ENCODE results near the gene LZTR1. TPM values are rescaled to one million over a fixed set of nuclear protein-coding genes. Genes with fewer than 3 reads are reported as not detected.

Gene LZTR1
- total and polyA plus RNA-seq, 3 experiments from 2014 or later: 17.1 to 78.7 (median 75.0) TPM

GRCh38 chr22:20957683-20958431 is 24.2 kb upstream of the LZTR1 start:
- peaks cover 10% of the 10 kb centered on the region for H3K27me3 ChIP-seq (ENCODE audit: insufficient read depth, low read length, poor library complexity, severe bottlenecking)
- CTCF ChIA-PET: interaction anchor here (0.8 kb wide), 1 partner anchor 10 kb away, joined by 3 read pairs; no protein-coding TSS in a partner anchor
- no peak for DNase-seq
- no peaks in the 10 kb centered on the region for H3K36me3 ChIP-seq (ENCODE audit: insufficient read depth, low read length)
- H3K27ac Mint-ChIP-seq: peak overlapping the region in 1 of 8 donors; percentile 51
- H3K4me1 ChIP-seq (ENCODE audit: insufficient read depth, low read length): peaks cover 16% of the 10 kb centered on the region
- no peak overlapping the region for H3K27ac ChIP-seq (ENCODE audit: low read depth, low read length)
- no peaks in the 10 kb centered on the region for H3K9me3 Mint-ChIP-seq
- no peaks in the 10 kb centered on the region for H3K9me3 ChIP-seq (ENCODE audit: low read length)
- H3K27me3 Mint-ChIP-seq: peaks cover 21 to 26% of the 10 kb centered on the region in 2 donors
- H3K4me1 Mint-ChIP-seq: peaks cover 4 to 22% (median 4%) of the 10 kb centered on the region in 3 donors
- H3K4me3 ChIP-seq (ENCODE audit: low read length): peak overlapping the region; percentile 19
- POLR2A ChIA-PET: interaction anchor here (0.5 to 0.6 kb wide), 3 partner anchors 18 to 1849 kb away, joined by 4 read pairs; no protein-coding TSS in a partner anchor
- H3K4me3 Mint-ChIP-seq: peak overlapping the region; percentile 29 to 82 (median 66)
- peaks cover 0 to 14% (median 5%) of the 10 kb centered on the region in 3 donors for H3K36me3 Mint-ChIP-seq

- Mint-ChIP-seq H3K27ac (no peak overlapping the region), H3K9me3 (no peaks in the 10 kb centered on the region), H3K4me1 (peaks cover 11 to 33% (median 11%) of the 10 kb centered on the region in 3 donors), H3K27me3 (peaks cover 28 to 38% of the 10 kb centered on the region in 2 donors), H3K4me3 (peak overlapping the region in 1 of 7 donors; percentile 29), H3K36me3 (no peaks in the 10 kb centered on the region)
- ChIA-PET POLR2A (interaction anchor here (0.6 kb wide), 1 partner anchor 22 kb away, joined by 3 read pairs; the partner anchor contains the start of gene LZTR1), CTCF (interaction anchor here (1.6 to 3.0 kb wide), 2 partner anchors 9 kb away, joined by 6 to 10 read pairs; no protein-coding TSS in a partner anchor)
- H3K36me3 ChIP-seq (ENCODE audit: insufficient read depth, low read length): no peaks in the 10 kb centered on the region
- H3K27ac ChIP-seq (ENCODE audit: low read depth, low read length): no peak overlapping the region
- H3K4me1 ChIP-seq (ENCODE audit: insufficient read depth, low read length): peaks cover 26% of the 10 kb centered on the region
- no peak overlapping the region for H3K4me3 ChIP-seq (ENCODE audit: low read length)
- no peaks in the 10 kb centered on the region for H3K9me3 ChIP-seq (ENCODE audit: low read length)
- H3K27me3 ChIP-seq (ENCODE audit: insufficient read depth, low read length, poor library complexity, severe bottlenecking): peaks cover 21% of the 10 kb centered on the region
- DNase-seq: no peak
Observed at GRCh38 chr22:20959578-20960461, 22.3 kb upstream of the LZTR1 start.

- POLR2A ChIA-PET: no interaction called here
Observed at GRCh38 chr22:20960609-20961008, 21.5 kb upstream of the LZTR1 start.

GRCh38 chr22:20962491-20962945 is 19.6 kb upstream of the LZTR1 start:
- no peaks in the 10 kb centered on the region for H3K9me3 ChIP-seq (ENCODE audit: low read length)
- no peak overlapping the region for H3K4me3 ChIP-seq (ENCODE audit: low read length)
- Mint-ChIP-seq H3K27ac (no peak overlapping the region), H3K9me3 (no peaks in the 10 kb centered on the region), H3K4me1 (peaks cover 7 to 30% (median 11%) of the 10 kb centered on the region in 3 donors), H3K27me3 (peaks cover 22 to 34% of the 10 kb centered on the region in 2 donors), H3K4me3 (no peak overlapping the region), H3K36me3 (no peaks in the 10 kb centered on the region)
- no peak overlapping the region for H3K27ac ChIP-seq (ENCODE audit: low read depth, low read length)
- POLR2A ChIA-PET: interaction anchor here (0.6 kb wide), 1 partner anchor 10 kb away, joined by 3 read pairs; no protein-coding TSS in a partner anchor
- H3K27me3 ChIP-seq (ENCODE audit: insufficient read depth, low read length, poor library complexity, severe bottlenecking): peaks cover 24% of the 10 kb centered on the region
- CTCF ChIA-PET: interaction anchor here (0.7 kb wide), 1 partner anchor 105 kb away, joined by 3 read pairs; no protein-coding TSS in a partner anchor
- H3K36me3 ChIP-seq (ENCODE audit: insufficient read depth, low read length): no peaks in the 10 kb centered on the region
- DNase-seq: no peak
- H3K4me1 ChIP-seq (ENCODE audit: insufficient read depth, low read length): peaks cover 17% of the 10 kb centered on the region

More at GRCh38 chr22:20960609-20961008, 21.5 kb upstream of the LZTR1 start:
- Mint-ChIP-seq H3K4me1 (peaks cover 11 to 37% (median 11%) of the 10 kb centered on the region in 3 donors), H3K9me3 (no peaks in the 10 kb centered on the region), H3K27ac (no peak overlapping the region), H3K36me3 (no peaks in the 10 kb centered on the region), H3K27me3 (peaks cover 28 to 38% of the 10 kb centered on the region in 2 donors), H3K4me3 (peak overlapping the region in 1 of 7 donors; percentile 29)
- Histone ChIP-seq H3K9me3 (ENCODE audit: low read length) (no peaks in the 10 kb centered on the region), H3K4me3 (ENCODE audit: low read length) (no peak overlapping the region), H3K4me1 (ENCODE audit: insufficient read depth, low read length) (peaks cover 26% of the 10 kb centered on the region), H3K27me3 (ENCODE audit: insufficient read depth, low read length, poor library complexity, severe bottlenecking) (peaks cover 25% of the 10 kb centered on the region), H3K27ac (ENCODE audit: low read depth, low read length) (no peak overlapping the region), H3K36me3 (ENCODE audit: insufficient read depth, low read length) (no peaks in the 10 kb centered on the region)
- CTCF ChIA-PET: interaction anchor here (1.0 to 3.0 kb wide), 5 partner anchors 8 to 42 kb away, joined by 3 to 10 read pairs (median 3); no protein-coding TSS in a partner anchor
- DNase-seq: no peak

- Mint-ChIP-seq H3K36me3 (no peaks in the 10 kb centered on the region), H3K9me3 (no peaks in the 10 kb centered on the region), H3K4me3 (peak overlapping the region in 4 of 7 donors; percentile 48 to 75 (median 68)), H3K4me1 (peaks cover 7 to 22% (median 7%) of the 10 kb centered on the region in 3 donors), H3K27ac (peak overlapping the region in 1 of 8 donors; percentile 19), H3K27me3 (peaks cover 15 to 25% of the 10 kb centered on the region in 2 donors)
- Histone ChIP-seq H3K27ac (ENCODE audit: low read depth, low read length) (no peak overlapping the region), H3K36me3 (ENCODE audit: insufficient read depth, low read length) (no peaks in the 10 kb centered on the region), H3K4me1 (ENCODE audit: insufficient read depth, low read length) (peaks cover 10% of the 10 kb centered on the region), H3K9me3 (ENCODE audit: low read length) (no peaks in the 10 kb centered on the region), H3K4me3 (ENCODE audit: low read length) (no peak overlapping the region), H3K27me3 (ENCODE audit: insufficient read depth, low read length, poor library complexity, severe bottlenecking) (peaks cover 18% of the 10 kb centered on the region)
- ChIA-PET CTCF (no interaction called here), POLR2A (no interaction called here)
- DNase-seq: no peak
Observed at GRCh38 chr22:20963201-20964052, 18.7 kb upstream of the LZTR1 start.

- H3K4me1 ChIP-seq (ENCODE audit: insufficient read depth, low read length): peaks cover 10% of the 10 kb centered on the region
- ChIA-PET CTCF (no interaction called here), POLR2A (no interaction called here)
- Mint-ChIP-seq H3K4me1 (peaks cover 7 to 22% (median 7%) of the 10 kb centered on the region in 3 donors), H3K9me3 (no peaks in the 10 kb centered on the region), H3K36me3 (no peaks in the 10 kb centered on the region), H3K27me3 (peaks cover 15 to 24% of the 10 kb centered on the region in 2 donors), H3K27ac (peak overlapping the region in 5 of 8 donors; percentile 29 to 87 (median 63)), H3K4me3 (peak overlapping the region; percentile 62 to 90 (median 74))
- H3K4me3 ChIP-seq (ENCODE audit: low read length): no peak overlapping the region
- no peak overlapping the region for H3K27ac ChIP-seq (ENCODE audit: low read depth, low read length)
- H3K36me3 ChIP-seq (ENCODE audit: insufficient read depth, low read length): no peaks in the 10 kb centered on the region
- DNase-seq: no peak
- peaks cover 18% of the 10 kb centered on the region for H3K27me3 ChIP-seq (ENCODE audit: insufficient read depth, low read length, poor library complexity, severe bottlenecking)
- no peaks in the 10 kb centered on the region for H3K9me3 ChIP-seq (ENCODE audit: low read length)
Observed at GRCh38 chr22:20964090-20964798, 17.9 kb upstream of the LZTR1 start.

GRCh38 chr22:20964799-20965103 is 17.3 kb upstream of the LZTR1 start:
- Mint-ChIP-seq H3K4me3 (peak overlapping the region; percentile 62 to 90 (median 74)), H3K9me3 (no peaks in the 10 kb centered on the region), H3K27ac (peak overlapping the region in 3 of 8 donors; percentile 50 to 87 (median 63)), H3K4me1 (peaks cover 7 to 22% (median 7%) of the 10 kb centered on the region in 3 donors), H3K27me3 (peaks cover 15 to 24% of the 10 kb centered on the region in 2 donors), H3K36me3 (no peaks in the 10 kb centered on the region)
- H3K4me1 ChIP-seq (ENCODE audit: insufficient read depth, low read length): peaks cover 10% of the 10 kb centered on the region
- no peak overlapping the region for H3K27ac ChIP-seq (ENCODE audit: low read depth, low read length)
- DNase-seq: no peak
- peaks cover 18% of the 10 kb centered on the region for H3K27me3 ChIP-seq (ENCODE audit: insufficient read depth, low read length, poor library complexity, severe bottlenecking)
- CTCF ChIA-PET: no interaction called here
- H3K9me3 ChIP-seq (ENCODE audit: low read length): no peaks in the 10 kb centered on the region
- no peaks in the 10 kb centered on the region for H3K36me3 ChIP-seq (ENCODE audit: insufficient read depth, low read length)
- POLR2A ChIA-PET: no interaction called here
- H3K4me3 ChIP-seq (ENCODE audit: low read length): no peak overlapping the region
